ENCODE measurements around the gene TNK2. TPM values are rescaled to one million over a fixed set of nuclear protein-coding genes. Genes with fewer than 3 reads are reported as not detected.

Gene TNK2
- total and polyA plus RNA-seq, 2 donors (not counting 3 experiments of a cell fraction or from before 2014, with no cell fraction given), result 18.6 to 71.6 TPM

DNA sequence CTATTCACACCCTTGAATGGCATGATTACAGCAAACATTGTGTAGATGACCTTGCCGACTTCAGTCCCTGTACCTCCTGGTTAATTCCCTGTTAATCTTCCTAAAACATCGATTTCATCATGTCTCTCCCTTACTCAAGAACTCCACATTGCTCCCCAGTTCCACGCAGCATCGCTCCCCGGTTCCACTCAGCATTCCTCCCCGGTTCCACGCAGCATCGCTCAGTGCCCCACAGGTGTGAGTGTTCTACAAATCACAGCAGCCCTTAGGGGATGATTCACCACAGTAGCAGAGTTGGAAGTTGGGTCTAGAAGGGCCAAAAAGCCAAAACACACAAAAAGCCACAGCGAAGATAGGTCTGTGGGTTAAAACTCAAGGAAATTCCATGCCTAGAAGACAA lies 8.6 kb upstream of the TNK2 start:
- dilution Hi-C loops (cut with MboI; ENCODE audit: extremely low pct_ligation_motif_present, low sequenced_read_pairs) (no loop called here), intact Hi-C loops (cut with micrococcal nuclease) (no loop called here)
- Histone ChIP-seq H3K27me3 (ENCODE audit: control insufficient read depth in 2 of 2, insufficient read depth in 2 of 2, low read length in 2 of 2) (peaks cover 12 to 13% of the 10 kb centered on the region in 2 experiments), H3K4me2 (ENCODE audit: insufficient read depth, low read length) (no peak overlapping the region), H3K9me3 (replicated peaks; ENCODE audit: control insufficient read depth, insufficient read depth, low read length) (no peaks in the 10 kb centered on the region), H4K20me1 (replicated peaks; ENCODE audit: control insufficient read depth, extremely low read depth, insufficient read depth, low read length) (no peaks in the 10 kb centered on the region), H2AFZ (ENCODE audit: low read depth, low read length) (no peak overlapping the region), H3K36me3 (ENCODE audit: control insufficient read depth in 2 of 2, extremely low read depth in 1 of 2, insufficient read depth in 2 of 2, low read length in 2 of 2) (no peaks in the 10 kb centered on the region), H3K4me1 (ENCODE audit: control insufficient read depth, extremely low read depth, insufficient read depth, low read length) (peaks cover 2% of the 10 kb centered on the region), H3K9me1 (replicated peaks; ENCODE audit: control insufficient read depth, extremely low read depth, insufficient read depth, low read length) (no peaks in the 10 kb centered on the region), H3K9ac (replicated peaks; ENCODE audit: extremely low read depth, insufficient read depth, low read length) (no peak overlapping the region), H3K4me3 (replicated peaks in 1 of 3; ENCODE audit: insufficient read depth in 1 of 3, low read depth in 1 of 3, low read length in 3 of 3) (no peak overlapping the region), H3K27ac (ENCODE audit: insufficient read depth, low read depth, low read length) (no peak overlapping the region), H3K79me2 (ENCODE audit: control insufficient read depth, insufficient read depth, low read length) (no peaks in the 10 kb centered on the region)
- FAIRE-seq, result no peak
- CTCF ChIA-PET, result interaction anchor here (1.2 to 6.7 kb wide), 4 partner anchors 23 to 67 kb away, joined by 5 to 147 read pairs (median 60); no protein-coding TSS in a partner anchor
- DNase-seq (ENCODE audit: low read depth, low spot score), result no peak
- POLR2A ChIA-PET, result no interaction called here
- TF ChIP-seq GATA2 (IDR thresholded peaks at IDR 0.05; ENCODE audit: insufficient read depth, insufficient read length, low read depth, low read length), result no peak
- no peak for TF ChIP-seq POLR2AphosphoS5 (IDR thresholded peaks at IDR 0.05; ENCODE audit: insufficient read depth, low read depth, low read length)
- TF ChIP-seq POLR2A (IDR thresholded peaks at IDR 0.05; ENCODE audit: low read depth, low read length), result no peak
- no peak for TF ChIP-seq MAX (IDR thresholded peaks at IDR 0.05; ENCODE audit: insufficient read depth, insufficient read length)
- TF ChIP-seq JUN (IDR thresholded peaks at IDR 0.05; ENCODE audit: borderline replicate concordance, insufficient read depth, insufficient read length, low read depth), result no peak
- TF ChIP-seq EZH2 (IDR thresholded peaks at IDR 0.05; ENCODE audit: borderline replicate concordance, low read depth, low read length, severe bottlenecking), result no peak
- TF ChIP-seq MYC (IDR thresholded peaks at IDR 0.05; ENCODE audit: low read depth, low read length), result no peak
- TF ChIP-seq, protein P1, sequence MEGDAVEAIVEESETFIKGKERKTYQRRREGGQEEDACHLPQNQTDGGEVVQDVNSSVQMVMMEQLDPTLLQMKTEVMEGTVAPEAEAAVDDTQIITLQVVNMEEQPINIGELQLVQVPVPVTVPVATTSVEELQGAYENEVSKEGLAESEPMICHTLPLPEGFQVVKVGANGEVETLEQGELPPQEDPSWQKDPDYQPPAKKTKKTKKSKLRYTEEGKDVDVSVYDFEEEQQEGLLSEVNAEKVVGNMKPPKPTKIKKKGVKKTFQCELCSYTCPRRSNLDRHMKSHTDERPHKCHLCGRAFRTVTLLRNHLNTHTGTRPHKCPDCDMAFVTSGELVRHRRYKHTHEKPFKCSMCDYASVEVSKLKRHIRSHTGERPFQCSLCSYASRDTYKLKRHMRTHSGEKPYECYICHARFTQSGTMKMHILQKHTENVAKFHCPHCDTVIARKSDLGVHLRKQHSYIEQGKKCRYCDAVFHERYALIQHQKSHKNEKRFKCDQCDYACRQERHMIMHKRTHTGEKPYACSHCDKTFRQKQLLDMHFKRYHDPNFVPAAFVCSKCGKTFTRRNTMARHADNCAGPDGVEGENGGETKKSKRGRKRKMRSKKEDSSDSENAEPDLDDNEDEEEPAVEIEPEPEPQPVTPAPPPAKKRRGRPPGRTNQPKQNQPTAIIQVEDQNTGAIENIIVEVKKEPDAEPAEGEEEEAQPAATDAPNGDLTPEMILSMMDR (IDR thresholded peaks at IDR 0.05; ENCODE audit: extremely low read depth in 1 of 2, insufficient read depth in 1 of 2, low read depth in 1 of 2, low read length in 2 of 2), result no peak
- no peak for TF ChIP-seq FOS (IDR thresholded peaks at IDR 0.05; ENCODE audit: borderline replicate concordance, insufficient read depth, low read length)
- no TSS peak for BruUV-seq (replicated peaks)

Data from endothelial cell of umbilical vein (primary cell).